Measurements from ENCODE around the gene KLHL34.

Gene KLHL34

GRCh38 chrX:21655901-21656586, 2.1 kb downstream of the KLHL34 start:
- no peak for DNase-seq (ENCODE audit: low spot score)

- no peak for DNase-seq (ENCODE audit: low spot score)
These were observed 12.2 kb downstream of the KLHL34 start for GRCh38 chrX:21645886-21646285.

- no peak for DNase-seq (ENCODE audit: low spot score)
These were observed 12.7 kb downstream of the KLHL34 start for GRCh38 chrX:21645431-21645830.

- DNase-seq (ENCODE audit: low spot score), result no peak
These were observed 18.4 kb downstream of the KLHL34 start for GRCh38 chrX:21639775-21640174.

- DNase-seq (ENCODE audit: low spot score), result no peak
These were observed 19.8 kb downstream of the KLHL34 start for GRCh38 chrX:21638311-21638710.

GRCh38 chrX:21632027-21632426, 26.1 kb downstream of the KLHL34 start:
- no peak for DNase-seq (ENCODE audit: low spot score)

GRCh38 chrX:21623778-21624501, 34.2 kb downstream of the KLHL34 start:
- no peak for DNase-seq (ENCODE audit: low spot score)

GRCh38 chrX:21620234-21620633, 37.9 kb downstream of the KLHL34 start:
- no peak for DNase-seq (ENCODE audit: low spot score)

GRCh38 chrX:21616386-21616785, 41.7 kb downstream of the KLHL34 start:
- no peak for DNase-seq (ENCODE audit: low spot score)

GRCh38 chrX:21612154-21612553, 46.0 kb downstream of the KLHL34 start:
- DNase-seq (ENCODE audit: low spot score), result no peak

GRCh38 chrX:21610168-21610567, 48.0 kb downstream of the KLHL34 start:
- no peak for DNase-seq (ENCODE audit: low spot score)

GRCh38 chrX:21606002-21606401, 52.1 kb downstream of the KLHL34 start:
- DNase-seq (ENCODE audit: low spot score), result no peak
